Left lung (tissue), 10 donors: Measurements from ENCODE around the gene SLC17A9. TPM values are rescaled to one million over a fixed set of nuclear protein-coding genes. Genes with fewer than 3 reads are reported as not detected.

Experiments used
- ATAC-seq: fragments of 200-7000 bp; cut with Tn5 transposase; one replicate; pipeline ENCODE4 v1.9.1; 2020; ENCODE audit warnings: moderate library complexity
- DNase-seq, 4 donors: peaks; one replicate each; pipeline ENCODE4 v3.0.0-alpha.2; 2013 to 2020
- H3K27ac ChIP-seq, 2 donors: fragments of 200-600 bp; sonication (generic) in 1 of 2; one replicate each; pipeline versions ENCODE4 v1.5.0 to v1.8.0; 2020 to 2021
- H3K27me3 ChIP-seq, 2 donors: fragments of 200-600 bp; sonication (generic) in 1 of 2; one replicate each; pipeline versions ENCODE4 v1.5.0 to v1.8.0; 2020 to 2021
- H3K36me3 ChIP-seq, 2 donors: fragments of 200-600 bp; sonication (generic) in 1 of 2; one replicate each; pipeline versions ENCODE4 v1.5.0 to v1.8.0; 2020 to 2021
- H3K4me1 ChIP-seq, 2 donors: fragments of 200-600 bp; one replicate each; pipeline ENCODE4 v1.8.0; 2021
- H3K4me3 ChIP-seq, 2 donors: fragments of 200-600 bp; sonication (generic) in 1 of 2; one replicate each; pipeline versions ENCODE4 v1.5.0 to v1.8.0; 2020 to 2021; ENCODE audit warnings: mild to moderate bottlenecking in 1 of 2
- H3K9me3 ChIP-seq, 2 donors: fragments of 200-600 bp; sonication (generic) in 1 of 2; one replicate each; pipeline versions ENCODE4 v1.5.0 to v1.8.0; 2020 to 2021
- intact Hi-C, 2 donors: fragments of 100-400 bp; cut with DNase I; formaldehyde crosslinking; loops; one replicate each; pipeline versions ENCODE4 v1.11.2 to v1.14.2; 2022
- polyA plus RNA-seq, 6 donors: library from polyadenylated mRNA; unstranded; fragments of 120-200 nt; gene quantifications; one replicate each; pipeline ENCODE4 v1.2.1, GENCODE V29; 2013; ENCODE audit not compliant: insufficient read length in 6 of 6
- total RNA-seq, 2 donors: library from RNA; stranded (reverse); fragmentation: NEBNext Ultra II Directional; extraction: Animal tissue kit (Norgen Biotek cat#: 25700); gene quantifications; one replicate each; pipeline ENCODE4 v1.2.1, GENCODE V29; 2021
- TF ChIP-seq, protein P1 (sequence below), 2 donors: fragments of 200-600 bp; sonication (generic) in 1 of 2; IDR thresholded peaks; one replicate each; pipeline versions ENCODE4 v1.5.0 to v1.8.0; 2021; ENCODE audit warnings: antibody characterized with exemption in 2 of 2
- donor health status: DM: no; HTN: yes; CAD: no.
- donor health status: DM: no; HTN: no; CAD: no.

Gene SLC17A9
- total and polyA plus RNA-seq, 8 donors, result 2.1 to 18.1 (median 3.7) TPM

- ATAC-seq (no peak), DNase-seq (peak in 1 of 4 donors; percentile 58)
- Histone ChIP-seq H3K36me3 (no peaks in the 10 kb centered on the region), H3K4me1 (no peaks in the 10 kb centered on the region), H3K9me3 (no peaks in the 10 kb centered on the region), H3K4me3 (no peak overlapping the region), H3K27me3 (peaks cover 5 to 95% of the 10 kb centered on the region in 2 donors), H3K27ac (no peak overlapping the region)
- intact Hi-C loops, result no loop called here
- TF ChIP-seq, protein P1, sequence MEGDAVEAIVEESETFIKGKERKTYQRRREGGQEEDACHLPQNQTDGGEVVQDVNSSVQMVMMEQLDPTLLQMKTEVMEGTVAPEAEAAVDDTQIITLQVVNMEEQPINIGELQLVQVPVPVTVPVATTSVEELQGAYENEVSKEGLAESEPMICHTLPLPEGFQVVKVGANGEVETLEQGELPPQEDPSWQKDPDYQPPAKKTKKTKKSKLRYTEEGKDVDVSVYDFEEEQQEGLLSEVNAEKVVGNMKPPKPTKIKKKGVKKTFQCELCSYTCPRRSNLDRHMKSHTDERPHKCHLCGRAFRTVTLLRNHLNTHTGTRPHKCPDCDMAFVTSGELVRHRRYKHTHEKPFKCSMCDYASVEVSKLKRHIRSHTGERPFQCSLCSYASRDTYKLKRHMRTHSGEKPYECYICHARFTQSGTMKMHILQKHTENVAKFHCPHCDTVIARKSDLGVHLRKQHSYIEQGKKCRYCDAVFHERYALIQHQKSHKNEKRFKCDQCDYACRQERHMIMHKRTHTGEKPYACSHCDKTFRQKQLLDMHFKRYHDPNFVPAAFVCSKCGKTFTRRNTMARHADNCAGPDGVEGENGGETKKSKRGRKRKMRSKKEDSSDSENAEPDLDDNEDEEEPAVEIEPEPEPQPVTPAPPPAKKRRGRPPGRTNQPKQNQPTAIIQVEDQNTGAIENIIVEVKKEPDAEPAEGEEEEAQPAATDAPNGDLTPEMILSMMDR (IDR thresholded peaks at IDR 0.05), result no peak
Measured at GRCh38 chr20:62995481-62995880, 43.0 kb downstream of the SLC17A9 start.

- Histone ChIP-seq H3K27me3 (peaks cover 8 to 95% of the 10 kb centered on the region in 2 donors), H3K36me3 (no peaks in the 10 kb centered on the region), H3K27ac (no peak overlapping the region), H3K9me3 (no peaks in the 10 kb centered on the region), H3K4me1 (no peaks in the 10 kb centered on the region), H3K4me3 (no peak overlapping the region)
- intact Hi-C loops, result no loop called here
- ATAC-seq, result no peak
- TF ChIP-seq, protein P1 (IDR thresholded peaks at IDR 0.05), result no peak
- DNase-seq, result peak in 1 of 4 donors; percentile 70
Measured at GRCh38 chr20:62995898-62996595, 43.5 kb downstream of the SLC17A9 start.

- no peak overlapping the region for H3K4me3 ChIP-seq
- H3K27me3 ChIP-seq, result peaks cover 13 to 95% of the 10 kb centered on the region in 2 donors
- ATAC-seq, result no peak
- intact Hi-C loops, result no loop called here
- TF ChIP-seq, protein P1 (IDR thresholded peaks at IDR 0.05), result no peak
- no peaks in the 10 kb centered on the region for H3K4me1 ChIP-seq
- no peaks in the 10 kb centered on the region for H3K9me3 ChIP-seq
- no peak overlapping the region for H3K27ac ChIP-seq
- H3K36me3 ChIP-seq, result no peaks in the 10 kb centered on the region
- DNase-seq, result peak in 1 of 4 donors; percentile 49
Measured at GRCh38 chr20:62996596-62996982, 44.1 kb downstream of the SLC17A9 start.

- no peaks in the 10 kb centered on the region for H3K9me3 ChIP-seq
- no peaks in the 10 kb centered on the region for H3K4me1 ChIP-seq
- H3K4me3 ChIP-seq, result no peak overlapping the region
- TF ChIP-seq, protein P1 (IDR thresholded peaks at IDR 0.05), result no peak
- H3K27ac ChIP-seq, result no peak overlapping the region
- intact Hi-C loops, result no loop called here
- no peaks in the 10 kb centered on the region for H3K36me3 ChIP-seq
- H3K27me3 ChIP-seq, result peaks cover 21 to 95% of the 10 kb centered on the region in 2 donors
- DNase-seq, result peak in 1 of 4 donors; percentile 56
- ATAC-seq, result no peak
Measured at GRCh38 chr20:62997417-62998035, 45.0 kb downstream of the SLC17A9 start.

- intact Hi-C loops, result no loop called here
- no peak overlapping the region for H3K27ac ChIP-seq
- ATAC-seq, result no peak
- H3K9me3 ChIP-seq, result no peaks in the 10 kb centered on the region
- H3K27me3 ChIP-seq, result peaks cover 30 to 98% of the 10 kb centered on the region in 2 donors
- DNase-seq, result no peak
- no peaks in the 10 kb centered on the region for H3K36me3 ChIP-seq
- no peak overlapping the region for H3K4me3 ChIP-seq
- TF ChIP-seq, protein P1 (IDR thresholded peaks at IDR 0.05), result no peak
- H3K4me1 ChIP-seq, result no peaks in the 10 kb centered on the region
Measured at GRCh38 chr20:62998449-62998848, 45.9 kb downstream of the SLC17A9 start.
